HG03280 (cell line): ENCODE results near the gene MED17.

Experiments used
- ATAC-seq: cut with Tn5 transposase; IDR thresholded peaks from one replicate; pipeline ENCODE4 v1.9.1; 2021; ENCODE audit warnings: mild to moderate bottlenecking, moderate library complexity; ENCODE audit not compliant: unreplicated experiment

The MED17 gene

DNA sequence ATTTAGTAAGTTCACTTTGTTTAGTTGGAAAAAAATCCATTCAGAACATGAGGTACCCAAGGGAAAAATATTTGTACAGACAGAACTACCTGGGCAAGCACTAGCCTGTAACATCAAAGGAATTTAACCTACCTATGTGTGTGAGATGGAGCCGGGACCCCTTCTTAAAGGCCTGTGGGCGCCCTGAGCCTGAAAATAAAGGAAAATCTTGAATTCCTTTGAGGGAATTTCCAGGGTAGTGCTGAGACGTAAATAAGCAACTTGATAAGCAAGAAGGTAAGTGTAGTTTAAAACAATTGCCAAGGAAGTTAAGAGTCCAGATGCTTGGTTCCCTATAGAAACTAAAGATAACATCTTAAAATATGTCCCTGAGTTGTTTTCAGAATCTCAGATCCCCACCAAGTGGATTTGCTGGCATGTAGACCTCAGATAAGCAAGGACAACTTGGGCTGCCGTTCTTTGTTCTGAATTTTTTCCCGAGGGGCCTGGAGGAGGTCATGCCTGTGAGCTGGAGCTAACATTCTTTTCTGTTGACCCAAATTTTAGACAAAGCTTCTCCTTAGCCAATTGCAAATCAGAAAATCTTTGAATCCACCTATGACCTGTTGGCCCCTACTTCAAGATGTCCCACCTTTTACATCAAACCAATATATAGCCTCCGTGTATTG lies 31.0 kb downstream of the MED17 start:
- no peak for ATAC-seq

DNA sequence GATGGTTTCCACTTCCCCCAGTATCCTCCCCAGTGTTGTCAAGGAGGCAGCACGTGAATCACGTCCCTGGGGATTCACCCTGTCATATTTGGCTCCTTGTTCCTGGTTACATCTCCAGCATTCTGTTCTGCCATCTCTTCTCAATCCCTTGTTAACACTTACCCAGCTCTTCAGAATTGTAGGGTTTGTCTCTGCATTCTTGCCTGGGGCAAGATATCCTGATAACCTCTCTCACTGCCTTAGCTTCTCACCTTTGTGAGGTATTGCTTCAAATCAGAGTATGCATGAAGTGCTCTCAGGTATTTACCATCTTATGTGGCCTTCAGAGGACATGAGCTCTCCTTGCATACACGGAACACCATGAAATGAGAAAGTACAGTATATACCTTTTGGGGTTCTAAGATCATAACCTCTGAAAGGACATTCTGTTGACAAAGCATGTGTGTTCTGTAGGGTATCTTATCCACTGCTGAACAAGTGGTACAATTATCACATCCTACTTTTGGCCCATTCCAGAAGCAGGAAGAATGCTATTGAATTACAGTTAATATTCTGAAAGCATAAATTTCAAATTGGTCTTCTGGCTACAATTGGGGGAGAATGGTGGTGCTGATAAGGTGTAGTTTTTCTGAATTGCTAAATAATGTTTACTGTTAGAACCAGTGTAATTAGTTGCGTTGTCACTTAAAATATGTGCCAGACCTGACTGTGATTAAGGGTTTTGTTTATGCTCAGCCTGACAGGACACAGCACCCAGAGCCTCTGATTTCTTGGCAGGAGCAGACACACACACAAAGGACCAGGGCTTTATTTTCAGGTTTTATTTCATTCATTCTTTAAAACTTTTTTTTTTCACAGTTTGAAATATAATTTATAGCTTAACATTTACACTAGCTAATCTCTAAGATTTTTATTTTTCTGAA lies 33.6 kb downstream of the MED17 start:
- ATAC-seq = no peak

DNA sequence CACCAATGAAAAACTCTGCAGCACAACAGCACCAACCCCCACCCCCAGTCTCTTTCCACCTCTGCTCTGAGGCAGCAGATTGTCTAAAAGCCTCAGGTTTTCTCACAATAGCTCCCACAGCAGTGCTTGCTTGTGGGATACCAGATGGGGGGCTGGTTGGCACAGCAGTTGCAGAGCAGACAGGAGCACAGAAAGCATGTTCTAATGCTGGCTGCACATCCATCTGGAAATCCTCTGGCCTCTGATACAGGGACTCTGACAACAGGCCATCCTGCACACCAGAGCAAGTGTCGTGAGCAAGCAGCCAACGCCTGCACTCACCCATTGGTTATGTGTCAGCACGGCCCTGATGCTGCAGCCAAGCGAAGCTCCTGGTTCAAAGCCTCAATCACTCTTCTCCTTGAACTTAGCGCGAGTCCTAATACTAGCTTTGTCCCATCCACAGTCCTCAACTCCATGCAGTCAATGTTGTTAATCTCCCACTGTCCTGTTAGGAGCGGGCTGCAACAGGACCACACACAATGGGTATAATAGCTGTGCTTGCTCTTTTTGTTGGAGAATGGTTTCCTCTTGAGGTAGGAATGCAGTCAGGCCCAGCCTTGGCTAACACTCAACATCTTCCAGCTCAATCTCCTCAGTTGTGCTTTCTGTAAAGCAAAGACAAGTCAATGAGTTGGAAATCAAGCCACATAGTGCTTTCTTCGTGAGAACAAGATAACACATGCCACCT lies 36.0 kb downstream of the MED17 start:
- ATAC-seq = no peak

GRCh38 chr11:93820847-93821246 lies 36.8 kb downstream of the MED17 start:
- ATAC-seq = no peak

DNA sequence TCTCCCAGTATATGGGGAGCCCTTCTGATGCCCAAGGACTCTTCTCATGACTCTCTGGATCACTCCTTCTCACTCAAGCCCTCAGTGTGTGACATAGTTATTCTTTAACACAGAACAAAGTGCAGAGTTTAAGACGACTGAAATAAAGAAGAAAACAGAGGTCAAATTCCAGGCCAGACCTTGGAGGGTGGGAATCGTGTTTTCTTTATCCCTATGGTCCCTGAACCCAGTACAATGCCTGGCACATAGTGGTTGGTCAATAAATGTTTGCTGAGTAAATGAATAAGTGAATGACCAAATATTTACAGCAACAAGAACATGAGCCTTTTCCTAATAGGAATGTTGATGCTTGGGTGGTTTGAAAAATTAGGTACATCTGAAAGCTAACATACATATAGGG lies 37.5 kb downstream of the MED17 start:
- no peak for ATAC-seq

DNA sequence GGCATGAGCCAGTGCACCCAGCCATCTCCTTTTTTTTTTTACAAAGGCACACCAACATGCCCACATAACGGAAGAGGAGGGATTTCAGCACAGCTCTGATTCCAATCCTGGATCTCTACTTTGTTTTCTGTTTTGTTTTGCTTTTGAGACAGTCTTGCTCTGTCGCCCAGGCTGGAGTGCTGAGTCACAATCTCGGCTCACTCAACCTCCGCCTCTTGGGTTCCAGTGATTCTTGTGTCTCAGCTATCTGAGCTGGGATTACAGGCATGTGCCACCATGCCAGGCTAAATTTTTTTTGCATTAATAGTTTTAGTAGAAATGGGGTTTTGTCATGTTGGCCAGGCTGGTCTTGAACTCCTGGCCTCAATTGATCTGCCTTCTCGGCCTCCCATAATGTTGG lies 38.3 kb downstream of the MED17 start:
- no peak for ATAC-seq

DNA sequence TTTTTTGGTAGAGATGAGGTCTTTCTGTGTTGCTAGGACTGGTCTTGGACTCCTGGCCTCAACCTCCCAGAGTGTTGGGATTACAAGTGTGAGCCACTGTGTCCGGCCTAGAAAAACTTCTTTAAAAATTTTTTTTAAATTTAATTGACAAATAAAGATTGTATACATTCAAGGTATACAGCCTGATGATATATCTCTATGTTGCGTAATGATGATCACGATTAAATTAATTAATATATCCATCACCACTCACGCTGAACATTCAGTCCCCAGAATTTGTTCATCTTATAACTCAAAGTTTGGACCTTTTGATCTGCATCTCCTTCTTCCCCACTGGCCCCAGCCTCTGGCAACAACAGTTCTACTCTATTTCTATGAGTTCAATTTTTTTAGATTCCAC lies 39.1 kb downstream of the MED17 start:
- ATAC-seq = no peak

GRCh38 chr11:93827363-93827762 lies 43.3 kb downstream of the MED17 start:
- ATAC-seq = no peak

DNA sequence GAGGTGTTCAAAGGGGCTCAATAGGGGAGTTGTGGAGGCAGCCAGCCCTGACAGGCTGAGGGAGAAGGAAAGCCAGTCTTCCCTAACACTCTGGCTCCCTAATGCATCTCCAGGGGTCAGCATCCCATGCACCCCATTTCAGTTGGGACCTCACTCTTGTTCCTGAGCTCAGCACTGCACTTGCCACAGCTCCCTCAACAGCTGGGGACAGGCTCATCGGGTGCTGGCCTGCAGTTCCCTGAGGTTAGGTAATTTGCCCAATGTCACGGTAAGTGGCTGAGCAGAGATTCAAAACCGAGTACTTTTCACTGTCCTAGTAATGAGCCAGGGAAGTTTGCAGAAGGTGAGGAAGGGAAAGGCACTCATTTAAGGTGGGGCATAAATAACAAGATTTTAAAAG lies 45.5 kb downstream of the MED17 start:
- ATAC-seq = no peak

- no peak for ATAC-seq
Observed at GRCh38 chr11:93831343-93832127, 47.5 kb downstream of the MED17 start.

DNA sequence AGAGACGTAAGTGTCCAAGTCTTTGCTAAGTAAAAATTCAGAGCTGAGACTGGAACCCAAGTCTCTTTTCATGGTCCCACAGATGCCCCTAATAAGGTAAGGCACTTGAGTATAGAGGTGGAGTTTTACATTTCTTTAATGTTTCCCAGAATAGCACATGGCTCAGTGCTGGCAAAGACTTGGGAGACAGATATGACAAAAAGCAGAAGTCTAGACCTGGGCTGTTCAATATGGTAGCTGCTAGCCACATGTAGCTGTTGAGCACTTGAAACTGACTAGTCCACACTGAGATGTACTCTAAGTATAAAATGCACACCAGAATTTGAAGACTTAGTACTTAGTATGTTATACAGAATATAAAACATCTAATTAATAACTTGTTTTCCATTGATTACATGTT lies 48.7 kb downstream of the MED17 start:
- no peak for ATAC-seq

DNA sequence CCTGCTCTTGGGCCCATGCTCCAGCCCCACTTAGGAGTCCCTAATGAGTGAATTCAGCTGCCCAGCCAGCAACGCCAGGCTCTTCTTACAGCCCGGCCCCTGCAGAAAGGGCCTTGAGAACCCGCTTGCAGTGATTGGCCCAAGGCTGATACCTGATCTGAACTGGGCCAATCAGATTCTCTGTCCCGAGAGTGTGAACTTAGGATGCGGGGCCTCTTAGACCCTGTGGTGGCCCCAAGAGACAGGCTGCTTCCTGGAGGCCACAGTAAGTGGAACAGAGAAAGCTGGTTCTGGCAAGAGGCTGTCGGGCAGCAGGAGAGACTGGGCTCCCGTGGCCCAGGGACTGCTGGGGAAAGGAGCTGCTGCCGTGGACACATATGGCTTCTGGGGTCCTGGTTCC lies 54.9 kb downstream of the MED17 start:
- ATAC-seq = no peak

GRCh38 chr11:93840180-93840579 lies 56.1 kb downstream of the MED17 start:
- no peak for ATAC-seq

GRCh38 chr11:93840981-93841380 lies 56.9 kb downstream of the MED17 start:
- no peak for ATAC-seq

DNA sequence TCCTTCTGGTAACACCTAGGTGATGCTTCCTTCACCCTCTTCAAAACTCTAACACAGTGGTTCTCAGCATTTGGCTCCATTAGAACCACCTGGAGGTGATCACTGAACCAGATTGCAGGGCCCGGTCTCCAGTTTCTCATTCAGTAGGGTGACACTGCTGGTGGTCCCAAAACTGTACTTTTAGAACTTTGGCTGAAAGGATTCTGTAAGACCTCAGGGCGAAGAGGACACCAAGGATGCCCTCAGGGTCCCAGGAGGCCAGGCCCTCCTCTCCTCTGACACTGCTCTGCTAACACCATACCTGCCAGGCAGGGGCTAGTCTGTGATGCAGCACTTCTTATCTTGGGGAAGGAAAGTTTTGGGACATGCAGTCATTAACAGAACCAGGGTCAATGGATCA lies 57.4 kb downstream of the MED17 start:
- no peak for ATAC-seq

DNA sequence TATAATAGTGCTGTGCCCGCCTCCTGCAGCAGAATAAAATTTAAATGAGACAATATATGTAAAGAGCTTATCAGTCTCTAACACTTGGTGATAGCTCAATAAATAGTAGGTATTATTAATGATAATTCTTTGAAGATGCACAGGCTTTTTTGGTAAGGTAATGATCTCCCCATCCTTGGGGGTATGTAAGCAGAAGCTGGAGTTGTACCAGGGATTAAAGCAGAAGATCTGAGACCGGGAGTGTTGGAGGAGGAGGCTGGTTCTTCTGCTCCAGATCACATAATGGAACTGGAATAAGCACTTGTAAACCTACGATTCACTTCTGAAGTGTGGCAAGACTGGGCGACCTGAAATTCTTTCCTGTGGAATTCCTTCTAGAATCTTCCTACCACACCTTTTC lies 58.0 kb downstream of the MED17 start:
- no peak for ATAC-seq

GRCh38 chr11:93842461-93842860 lies 58.4 kb downstream of the MED17 start:
- no peak for ATAC-seq

DNA sequence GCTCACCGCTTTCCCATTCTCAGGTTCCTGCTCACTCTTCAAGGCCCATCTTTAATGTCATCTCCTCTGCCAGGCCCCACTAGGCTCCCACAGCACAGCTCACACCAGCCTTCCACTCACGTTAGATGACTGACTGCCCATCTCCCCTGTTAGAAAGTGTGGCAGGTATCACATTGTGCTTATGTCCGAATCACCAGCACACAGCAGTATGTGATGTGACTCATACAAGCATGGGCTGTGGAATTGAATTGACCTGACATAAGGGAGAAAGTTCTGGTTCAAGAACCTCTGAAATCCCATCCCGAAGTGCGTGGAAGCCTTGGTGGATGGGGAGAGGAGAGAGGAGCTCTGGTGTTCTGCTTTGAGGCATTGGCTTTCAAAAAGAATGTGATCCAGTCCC lies 59.8 kb downstream of the MED17 start:
- ATAC-seq = no peak

- no peak for ATAC-seq
Observed at GRCh38 chr11:93844568-93844967, 60.5 kb downstream of the MED17 start.

GRCh38 chr11:93845181-93846092 lies 61.4 kb downstream of the MED17 start:
- ATAC-seq = no peak
